OCI-LY7 (cell line): ENCODE results near the gene TPRX2. TPM values are rescaled to one million over a fixed set of nuclear protein-coding genes. Genes with fewer than 3 reads are reported as not detected.

Experiments used
- BruUV-seq: library from RNA; stranded (reverse); fragments of 400-500 nt; replicated peaks from 2 replicates; lab custom pipeline; 2021; lab: Mats Ljungman, UMichigan
- CTCF ChIA-PET: fragments of 300-600 bp; sonication (Branson Sonifier 250); formaldehyde crosslinking; loops from one replicate; lab custom pipeline; 2022; ENCODE audit warnings: antibody characterized with exemption; ENCODE audit not compliant: unreplicated experiment; lab: Charles Lee
- POLR2A ChIA-PET: fragments of 300-600 bp; sonication (Branson Sonifier 250); formaldehyde crosslinking; loops from one replicate; lab custom pipeline; 2022; ENCODE audit warnings: antibody characterized with exemption; lab: Charles Lee
- DNase-seq: peaks from one replicate; pipeline ENCODE4 v3.0.0-alpha.2; 2015; ENCODE audit warnings: low spot score
- H2AFZ ChIP-seq: fragments of 200-600 bp; sonication (generic), shearing (Covaris generic); 2 replicates; pipeline ENCODE4 v1.6.1; 2014; ENCODE audit warnings: mild to moderate bottlenecking, antibody characterized with exemption, low read length, moderate library complexity
- H3K27ac ChIP-seq: fragments of 200-600 bp; sonication (generic); 2 replicates; pipeline ENCODE4 v1.5.1; 2014; ENCODE audit warnings: mixed run types, low read depth, mild to moderate bottlenecking, moderate library complexity, low read length, inconsistent platforms; ENCODE audit not compliant: poor library complexity, severe bottlenecking
- H3K36me3 ChIP-seq: fragments of 200-600 bp; sonication (generic); 2 replicates; pipeline ENCODE4 v1.6.1; 2014; ENCODE audit warnings: mild to moderate bottlenecking, antibody characterized with exemption, low read length, moderate library complexity, mixed read lengths; ENCODE audit not compliant: insufficient read depth
- H3K4me1 ChIP-seq: fragments of 200-600 bp; sonication (generic); 2 replicates; pipeline ENCODE4 v1.5.1; 2014; ENCODE audit warnings: mild to moderate bottlenecking, low read length; ENCODE audit not compliant: insufficient read depth, poor library complexity, severe bottlenecking
- H3K4me2 ChIP-seq: fragments of 200-600 bp; sonication (generic); 2 replicates; pipeline ENCODE4 v1.6.1; 2014; ENCODE audit warnings: mild to moderate bottlenecking, low read length
- H3K4me3 ChIP-seq: fragments of 200-600 bp; sonication (generic); 2 replicates; pipeline ENCODE4 v1.5.1; 2014; ENCODE audit warnings: mild to moderate bottlenecking, low read depth, low read length; ENCODE audit not compliant: poor library complexity, severe bottlenecking
- H3K79me2 ChIP-seq: fragments of 200-600 bp; sonication (generic); 2 replicates; pipeline ENCODE4 v1.6.1; 2016; ENCODE audit warnings: low read depth, mild to moderate bottlenecking, low read length, moderate library complexity, mixed read lengths; ENCODE audit not compliant: insufficient read depth
- H3K9me2 ChIP-seq: fragments of 200-600 bp; sonication (generic); 2 replicates; pipeline ENCODE4 v1.6.1; 2016; ENCODE audit warnings: mild to moderate bottlenecking, low read length, mixed read lengths; ENCODE audit not compliant: insufficient read depth
- H3K9me3 ChIP-seq: fragments of 200-600 bp; sonication (generic); 2 replicates; pipeline ENCODE4 v1.6.1; 2014; ENCODE audit warnings: mild to moderate bottlenecking, mixed run types, low read length, mixed read lengths
- H4K20me1 ChIP-seq: fragments of 200-600 bp; sonication (generic); 2 replicates; pipeline ENCODE4 v1.6.1; 2014; ENCODE audit warnings: mild to moderate bottlenecking, antibody characterized with exemption, low read length, moderate library complexity, mixed read lengths; ENCODE audit not compliant: insufficient read depth
- EZH2phosphoT487 ChIP-seq: fragments of 200-600 bp; sonication (generic); IDR thresholded peaks from 2 replicates; pipeline ENCODE4 v1.6.1; 2018; ENCODE audit warnings: low read depth, borderline replicate concordance, mild to moderate bottlenecking, mixed run types, antibody characterized with exemption, low read length, moderate library complexity, mixed read lengths
- intact Hi-C: fragments of 100-400 bp; cut with micrococcal nuclease; formaldehyde crosslinking; loops from one replicate; pipeline ENCODE4 v1.10.0; 2022; ENCODE audit not compliant: unreplicated experiment
- total RNA-seq, 2 experiments: library from RNA; depleted of rRNA in 1 of 2; stranded (reverse); fragments of >200 nt in 1 of 2; shearing (Covaris generic) in 1 of 2; gene quantifications; 2 replicates each; pipeline ENCODE4 v1.2.3, GENCODE V29; 2014 to 2022
- TF ChIP-seq, protein P1 (sequence below): fragments of 200-600 bp; sonication (generic); conservative IDR thresholded peaks from 2 replicates; pipeline ENCODE4 v1.5.1; 2014; ENCODE audit warnings: mild to moderate bottlenecking, antibody characterized with exemption, low read length, moderate library complexity, mixed read lengths

TPRX2 gene
- total RNA-seq, 2 experiments from 2014 or later, result not detected

DNA sequence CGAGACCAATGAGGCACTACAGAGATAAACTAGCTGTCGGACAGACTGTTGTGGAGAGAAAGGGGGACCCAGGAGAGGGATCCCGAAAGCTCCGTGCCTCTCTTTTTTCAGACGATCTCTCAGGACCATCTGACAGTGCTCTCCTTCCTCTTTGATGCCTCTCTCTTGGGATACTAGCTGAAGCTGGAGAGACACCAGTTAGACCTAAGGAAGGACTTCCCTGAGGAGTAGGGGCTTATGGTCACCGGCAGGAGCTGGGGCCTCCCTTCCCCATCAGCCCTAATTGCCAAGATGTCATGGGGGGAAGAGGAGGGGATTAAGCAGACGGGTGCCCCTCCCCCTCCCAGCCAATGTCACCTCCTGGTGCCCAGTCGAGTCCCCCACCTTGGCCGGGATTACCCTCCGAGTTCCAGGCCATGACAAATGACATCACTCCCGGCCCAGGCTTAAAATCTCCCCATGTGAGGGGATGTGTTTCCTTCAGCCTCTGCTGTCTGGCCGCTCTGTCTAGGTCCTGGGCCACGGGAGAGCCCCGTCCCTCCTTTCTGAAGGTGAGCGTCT lies 37.5 kb upstream of the TPRX2 start, which contains the start of gene CRX:
Gene CRX (plus strand): TSS at position 478 of the 561 bp plus-strand sequence. CDS start 12,507 bp downstream, outside the sequence.
- no TSS peak for BruUV-seq
- DNase-seq, result no peak
- ChIA-PET POLR2A (no interaction called here), CTCF (no interaction called here)
- Histone ChIP-seq H3K27ac (no peak within 1 kb of the TSS), H3K4me2 (no peak within 1 kb of the TSS), H2AFZ (no peak within 1 kb of the TSS), H3K4me1 (no peaks in the 10 kb centered on the region), H4K20me1 (no peaks in the 10 kb centered on the region), H3K9me3 (no peaks in the 10 kb centered on the region), H3K4me3 (no peak within 1 kb of the TSS), H3K9me2 (no peaks in the 10 kb centered on the region), H3K36me3 (no peaks in the 10 kb centered on the region), H3K79me2 (no peaks in the 10 kb centered on the region)
- no peak for TF ChIP-seq EZH2phosphoT487
- TF ChIP-seq, protein P1, sequence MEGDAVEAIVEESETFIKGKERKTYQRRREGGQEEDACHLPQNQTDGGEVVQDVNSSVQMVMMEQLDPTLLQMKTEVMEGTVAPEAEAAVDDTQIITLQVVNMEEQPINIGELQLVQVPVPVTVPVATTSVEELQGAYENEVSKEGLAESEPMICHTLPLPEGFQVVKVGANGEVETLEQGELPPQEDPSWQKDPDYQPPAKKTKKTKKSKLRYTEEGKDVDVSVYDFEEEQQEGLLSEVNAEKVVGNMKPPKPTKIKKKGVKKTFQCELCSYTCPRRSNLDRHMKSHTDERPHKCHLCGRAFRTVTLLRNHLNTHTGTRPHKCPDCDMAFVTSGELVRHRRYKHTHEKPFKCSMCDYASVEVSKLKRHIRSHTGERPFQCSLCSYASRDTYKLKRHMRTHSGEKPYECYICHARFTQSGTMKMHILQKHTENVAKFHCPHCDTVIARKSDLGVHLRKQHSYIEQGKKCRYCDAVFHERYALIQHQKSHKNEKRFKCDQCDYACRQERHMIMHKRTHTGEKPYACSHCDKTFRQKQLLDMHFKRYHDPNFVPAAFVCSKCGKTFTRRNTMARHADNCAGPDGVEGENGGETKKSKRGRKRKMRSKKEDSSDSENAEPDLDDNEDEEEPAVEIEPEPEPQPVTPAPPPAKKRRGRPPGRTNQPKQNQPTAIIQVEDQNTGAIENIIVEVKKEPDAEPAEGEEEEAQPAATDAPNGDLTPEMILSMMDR, result no peak
- intact Hi-C loops, result no loop called here

DNA sequence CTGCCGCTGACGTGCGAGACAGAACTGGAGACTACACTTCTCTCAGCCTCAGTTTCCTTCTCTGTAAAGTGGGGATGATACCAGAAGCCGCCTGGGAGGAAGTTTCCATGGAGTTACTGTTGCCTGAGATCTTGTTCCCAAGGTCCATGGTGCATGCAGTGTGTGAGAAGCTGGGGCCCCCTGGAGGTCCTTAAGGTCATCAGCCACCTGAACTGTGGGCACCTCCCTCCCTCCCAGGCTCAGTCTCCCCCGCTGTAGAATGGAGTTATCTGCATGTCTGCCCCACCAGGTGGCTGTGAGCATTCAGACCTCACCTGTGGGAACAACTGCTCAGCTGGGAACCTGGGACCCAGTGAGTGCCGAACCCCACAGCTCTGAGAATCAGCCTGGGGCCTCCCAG lies 34.6 kb upstream of the TPRX2 start:
- Histone ChIP-seq H3K4me1 (no peaks in the 10 kb centered on the region), H3K9me2 (no peaks in the 10 kb centered on the region), H3K9me3 (no peaks in the 10 kb centered on the region), H2AFZ (no peak overlapping the region), H3K79me2 (no peaks in the 10 kb centered on the region), H3K27ac (no peak overlapping the region), H4K20me1 (no peaks in the 10 kb centered on the region), H3K36me3 (no peaks in the 10 kb centered on the region), H3K4me3 (no peak overlapping the region), H3K4me2 (no peak overlapping the region)
- POLR2A ChIA-PET, result no interaction called here
- no peak for DNase-seq
- intact Hi-C loops, result no loop called here
- CTCF ChIA-PET, result no interaction called here
- no TSS peak for BruUV-seq
- TF ChIP-seq EZH2phosphoT487, result no peak
- TF ChIP-seq, protein P1, result no peak

DNA sequence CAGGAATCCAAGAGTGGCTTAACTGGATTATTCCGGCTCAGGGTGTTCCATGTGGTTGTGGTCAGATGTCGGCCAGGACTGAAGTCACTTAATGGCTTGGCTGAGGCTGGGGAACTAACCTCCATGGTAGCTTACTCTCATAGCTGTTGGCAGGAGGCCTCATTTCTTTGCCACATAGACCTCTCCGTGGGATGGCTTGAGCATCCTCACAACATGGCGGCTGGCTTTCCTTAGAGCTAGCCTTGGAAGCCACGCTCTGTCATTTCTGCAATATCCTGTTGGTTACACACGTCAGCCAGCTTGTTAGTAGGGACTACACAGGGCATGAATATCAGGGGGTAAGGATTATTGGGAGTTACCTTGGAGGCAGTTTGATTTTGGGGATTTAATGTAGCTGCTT lies 32.2 kb upstream of the TPRX2 start:
- no peaks in the 10 kb centered on the region for H3K9me2 ChIP-seq
- DNase-seq, result no peak
- H3K4me3 ChIP-seq, result no peak overlapping the region
- H4K20me1 ChIP-seq, result no peaks in the 10 kb centered on the region
- intact Hi-C loops, result no loop called here
- no peaks in the 10 kb centered on the region for H3K4me1 ChIP-seq
- CTCF ChIA-PET, result no interaction called here
- TF ChIP-seq, protein P1, result no peak
- no peak for TF ChIP-seq EZH2phosphoT487
- no peaks in the 10 kb centered on the region for H3K79me2 ChIP-seq
- H3K4me2 ChIP-seq, result no peak overlapping the region
- POLR2A ChIA-PET, result no interaction called here
- H2AFZ ChIP-seq, result no peak overlapping the region
- no peak overlapping the region for H3K27ac ChIP-seq
- H3K9me3 ChIP-seq, result no peaks in the 10 kb centered on the region
- H3K36me3 ChIP-seq, result no peaks in the 10 kb centered on the region
- BruUV-seq, result no TSS peak
